ENCODE data around the gene RAB4B. TPM values are rescaled to one million over a fixed set of nuclear protein-coding genes. Genes with fewer than 3 reads are reported as not detected.

The RAB4B gene
- total and polyA plus RNA-seq, 2 of the 13 experiments (the other 11 are each of a cell fraction or from before 2014, with no cell fraction given): 3.3 to 5.4 TPM

DNA sequence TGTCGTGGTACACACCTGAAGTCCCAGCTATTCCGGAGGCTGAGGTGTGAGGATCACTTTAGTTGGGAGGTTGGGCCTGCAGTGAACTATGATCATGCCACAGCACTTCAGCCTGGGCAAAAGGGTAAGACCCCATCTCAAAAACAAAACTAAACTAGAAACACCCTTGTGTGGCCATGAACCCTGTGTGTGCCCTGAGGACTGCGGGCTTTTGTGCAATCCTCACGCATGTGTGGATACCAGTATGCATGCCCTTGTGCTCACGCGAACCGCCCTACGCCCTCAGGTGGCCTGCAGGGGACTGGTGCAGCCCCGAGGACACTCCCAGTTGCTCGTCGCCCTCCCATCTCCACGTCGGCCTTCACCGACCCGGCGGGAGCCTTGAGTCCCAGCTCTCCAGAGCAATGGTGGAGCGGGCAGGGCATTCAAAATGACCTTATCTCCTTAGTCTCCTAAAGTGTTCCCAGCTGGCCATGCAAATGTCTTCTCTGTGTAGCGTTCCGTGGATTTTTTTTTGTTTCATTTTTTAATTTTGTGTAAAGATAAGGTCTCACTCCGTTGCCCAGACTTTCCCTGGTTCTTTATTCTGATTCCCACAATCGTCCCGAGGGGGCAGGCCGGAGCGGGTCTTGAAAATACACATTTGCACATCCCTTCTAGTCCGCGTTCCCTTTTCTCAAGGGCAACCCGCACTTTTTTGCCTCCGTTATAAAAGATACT is 20.1 kb downstream of the RAB4B start (continued):
- TF ChIP-seq, protein P1, sequence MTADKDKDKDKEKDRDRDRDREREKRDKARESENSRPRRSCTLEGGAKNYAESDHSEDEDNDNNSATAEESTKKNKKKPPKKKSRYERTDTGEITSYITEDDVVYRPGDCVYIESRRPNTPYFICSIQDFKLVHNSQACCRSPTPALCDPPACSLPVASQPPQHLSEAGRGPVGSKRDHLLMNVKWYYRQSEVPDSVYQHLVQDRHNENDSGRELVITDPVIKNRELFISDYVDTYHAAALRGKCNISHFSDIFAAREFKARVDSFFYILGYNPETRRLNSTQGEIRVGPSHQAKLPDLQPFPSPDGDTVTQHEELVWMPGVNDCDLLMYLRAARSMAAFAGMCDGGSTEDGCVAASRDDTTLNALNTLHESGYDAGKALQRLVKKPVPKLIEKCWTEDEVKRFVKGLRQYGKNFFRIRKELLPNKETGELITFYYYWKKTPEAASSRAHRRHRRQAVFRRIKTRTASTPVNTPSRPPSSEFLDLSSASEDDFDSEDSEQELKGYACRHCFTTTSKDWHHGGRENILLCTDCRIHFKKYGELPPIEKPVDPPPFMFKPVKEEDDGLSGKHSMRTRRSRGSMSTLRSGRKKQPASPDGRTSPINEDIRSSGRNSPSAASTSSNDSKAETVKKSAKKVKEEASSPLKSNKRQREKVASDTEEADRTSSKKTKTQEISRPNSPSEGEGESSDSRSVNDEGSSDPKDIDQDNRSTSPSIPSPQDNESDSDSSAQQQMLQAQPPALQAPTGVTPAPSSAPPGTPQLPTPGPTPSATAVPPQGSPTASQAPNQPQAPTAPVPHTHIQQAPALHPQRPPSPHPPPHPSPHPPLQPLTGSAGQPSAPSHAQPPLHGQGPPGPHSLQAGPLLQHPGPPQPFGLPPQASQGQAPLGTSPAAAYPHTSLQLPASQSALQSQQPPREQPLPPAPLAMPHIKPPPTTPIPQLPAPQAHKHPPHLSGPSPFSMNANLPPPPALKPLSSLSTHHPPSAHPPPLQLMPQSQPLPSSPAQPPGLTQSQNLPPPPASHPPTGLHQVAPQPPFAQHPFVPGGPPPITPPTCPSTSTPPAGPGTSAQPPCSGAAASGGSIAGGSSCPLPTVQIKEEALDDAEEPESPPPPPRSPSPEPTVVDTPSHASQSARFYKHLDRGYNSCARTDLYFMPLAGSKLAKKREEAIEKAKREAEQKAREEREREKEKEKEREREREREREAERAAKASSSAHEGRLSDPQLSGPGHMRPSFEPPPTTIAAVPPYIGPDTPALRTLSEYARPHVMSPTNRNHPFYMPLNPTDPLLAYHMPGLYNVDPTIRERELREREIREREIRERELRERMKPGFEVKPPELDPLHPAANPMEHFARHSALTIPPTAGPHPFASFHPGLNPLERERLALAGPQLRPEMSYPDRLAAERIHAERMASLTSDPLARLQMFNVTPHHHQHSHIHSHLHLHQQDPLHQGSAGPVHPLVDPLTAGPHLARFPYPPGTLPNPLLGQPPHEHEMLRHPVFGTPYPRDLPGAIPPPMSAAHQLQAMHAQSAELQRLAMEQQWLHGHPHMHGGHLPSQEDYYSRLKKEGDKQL (CRISPR knock-in tag; IDR thresholded peaks at IDR 0.05; ENCODE audit: low read depth): no peak
- TF ChIP-seq, protein P2, sequence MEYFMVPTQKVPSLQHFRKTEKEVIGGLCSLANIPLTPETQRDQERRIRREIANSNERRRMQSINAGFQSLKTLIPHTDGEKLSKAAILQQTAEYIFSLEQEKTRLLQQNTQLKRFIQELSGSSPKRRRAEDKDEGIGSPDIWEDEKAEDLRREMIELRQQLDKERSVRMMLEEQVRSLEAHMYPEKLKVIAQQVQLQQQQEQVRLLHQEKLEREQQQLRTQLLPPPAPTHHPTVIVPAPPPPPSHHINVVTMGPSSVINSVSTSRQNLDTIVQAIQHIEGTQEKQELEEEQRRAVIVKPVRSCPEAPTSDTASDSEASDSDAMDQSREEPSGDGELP (IDR thresholded peaks at IDR 0.05; ENCODE audit: borderline replicate concordance, low read depth): no peak; the same call in 1 of the 2 replicates
- TF ChIP-seq, protein P3, sequence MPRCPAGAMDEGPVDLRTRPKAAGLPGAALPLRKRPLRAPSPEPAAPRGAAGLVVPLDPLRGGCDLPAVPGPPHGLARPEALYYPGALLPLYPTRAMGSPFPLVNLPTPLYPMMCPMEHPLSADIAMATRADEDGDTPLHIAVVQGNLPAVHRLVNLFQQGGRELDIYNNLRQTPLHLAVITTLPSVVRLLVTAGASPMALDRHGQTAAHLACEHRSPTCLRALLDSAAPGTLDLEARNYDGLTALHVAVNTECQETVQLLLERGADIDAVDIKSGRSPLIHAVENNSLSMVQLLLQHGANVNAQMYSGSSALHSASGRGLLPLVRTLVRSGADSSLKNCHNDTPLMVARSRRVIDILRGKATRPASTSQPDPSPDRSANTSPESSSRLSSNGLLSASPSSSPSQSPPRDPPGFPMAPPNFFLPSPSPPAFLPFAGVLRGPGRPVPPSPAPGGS (CRISPR knock-in tag; IDR thresholded peaks at IDR 0.05): no peak
- TF ChIP-seq SALL1 (CRISPR knock-in tag; IDR thresholded peaks at IDR 0.05) (peak; percentile 75), RXRB (CRISPR knock-in tag; IDR thresholded peaks at IDR 0.05; ENCODE audit: borderline replicate concordance) (peak; percentile 87), ZNF850 (CRISPR knock-in tag; conservative IDR thresholded peaks at IDR 0.05) (no peak), HMGA1 (CRISPR knock-in tag; conservative IDR thresholded peaks at IDR 0.05) (no peak), ZNF468 (CRISPR knock-in tag; IDR thresholded peaks at IDR 0.05) (no peak), AKAP8 (CRISPR knock-in tag; IDR thresholded peaks at IDR 0.05) (no peak; the same call in 1 of the 2 replicates), ZNF253 (CRISPR knock-in tag; IDR thresholded peaks at IDR 0.05; ENCODE audit: borderline replicate concordance) (no peak), IRF2 (CRISPR knock-in tag; IDR thresholded peaks at IDR 0.05) (peak; percentile 59; the same call in 1 of the 2 replicates), SMAD3 (CRISPR knock-in tag; IDR thresholded peaks at IDR 0.05) (peak; percentile 22; the same call in 1 of the 2 replicates), U2AF1 (optimal IDR thresholded peaks at IDR 0.05; ENCODE audit: low read depth, low read length) (no peak), ZNF605 (CRISPR knock-in tag; IDR thresholded peaks at IDR 0.05) (peak; percentile 71), SNRNP70 (IDR thresholded peaks at IDR 0.05; ENCODE audit: low read depth, low read length) (no peak)
- TF ChIP-seq, protein P4, sequence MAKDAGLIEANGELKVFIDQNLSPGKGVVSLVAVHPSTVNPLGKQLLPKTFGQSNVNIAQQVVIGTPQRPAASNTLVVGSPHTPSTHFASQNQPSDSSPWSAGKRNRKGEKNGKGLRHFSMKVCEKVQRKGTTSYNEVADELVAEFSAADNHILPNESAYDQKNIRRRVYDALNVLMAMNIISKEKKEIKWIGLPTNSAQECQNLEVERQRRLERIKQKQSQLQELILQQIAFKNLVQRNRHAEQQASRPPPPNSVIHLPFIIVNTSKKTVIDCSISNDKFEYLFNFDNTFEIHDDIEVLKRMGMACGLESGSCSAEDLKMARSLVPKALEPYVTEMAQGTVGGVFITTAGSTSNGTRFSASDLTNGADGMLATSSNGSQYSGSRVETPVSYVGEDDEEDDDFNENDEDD (CRISPR knock-in tag; IDR thresholded peaks at IDR 0.05; ENCODE audit: borderline replicate concordance): peak; percentile 87
- TF ChIP-seq, protein P5, sequence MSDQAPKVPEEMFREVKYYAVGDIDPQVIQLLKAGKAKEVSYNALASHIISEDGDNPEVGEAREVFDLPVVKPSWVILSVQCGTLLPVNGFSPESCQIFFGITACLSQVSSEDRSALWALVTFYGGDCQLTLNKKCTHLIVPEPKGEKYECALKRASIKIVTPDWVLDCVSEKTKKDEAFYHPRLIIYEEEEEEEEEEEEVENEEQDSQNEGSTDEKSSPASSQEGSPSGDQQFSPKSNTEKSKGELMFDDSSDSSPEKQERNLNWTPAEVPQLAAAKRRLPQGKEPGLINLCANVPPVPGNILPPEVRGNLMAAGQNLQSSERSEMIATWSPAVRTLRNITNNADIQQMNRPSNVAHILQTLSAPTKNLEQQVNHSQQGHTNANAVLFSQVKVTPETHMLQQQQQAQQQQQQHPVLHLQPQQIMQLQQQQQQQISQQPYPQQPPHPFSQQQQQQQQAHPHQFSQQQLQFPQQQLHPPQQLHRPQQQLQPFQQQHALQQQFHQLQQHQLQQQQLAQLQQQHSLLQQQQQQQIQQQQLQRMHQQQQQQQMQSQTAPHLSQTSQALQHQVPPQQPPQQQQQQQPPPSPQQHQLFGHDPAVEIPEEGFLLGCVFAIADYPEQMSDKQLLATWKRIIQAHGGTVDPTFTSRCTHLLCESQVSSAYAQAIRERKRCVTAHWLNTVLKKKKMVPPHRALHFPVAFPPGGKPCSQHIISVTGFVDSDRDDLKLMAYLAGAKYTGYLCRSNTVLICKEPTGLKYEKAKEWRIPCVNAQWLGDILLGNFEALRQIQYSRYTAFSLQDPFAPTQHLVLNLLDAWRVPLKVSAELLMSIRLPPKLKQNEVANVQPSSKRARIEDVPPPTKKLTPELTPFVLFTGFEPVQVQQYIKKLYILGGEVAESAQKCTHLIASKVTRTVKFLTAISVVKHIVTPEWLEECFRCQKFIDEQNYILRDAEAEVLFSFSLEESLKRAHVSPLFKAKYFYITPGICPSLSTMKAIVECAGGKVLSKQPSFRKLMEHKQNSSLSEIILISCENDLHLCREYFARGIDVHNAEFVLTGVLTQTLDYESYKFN (CRISPR knock-in tag; conservative IDR thresholded peaks at IDR 0.05): peak; percentile 50
